ENCODE measurements around the gene NRXN2.

GRCh38 chr11:64762674-64763525, 39.9 kb upstream of the NRXN2 start:
- TF ChIP-seq, protein P1, sequence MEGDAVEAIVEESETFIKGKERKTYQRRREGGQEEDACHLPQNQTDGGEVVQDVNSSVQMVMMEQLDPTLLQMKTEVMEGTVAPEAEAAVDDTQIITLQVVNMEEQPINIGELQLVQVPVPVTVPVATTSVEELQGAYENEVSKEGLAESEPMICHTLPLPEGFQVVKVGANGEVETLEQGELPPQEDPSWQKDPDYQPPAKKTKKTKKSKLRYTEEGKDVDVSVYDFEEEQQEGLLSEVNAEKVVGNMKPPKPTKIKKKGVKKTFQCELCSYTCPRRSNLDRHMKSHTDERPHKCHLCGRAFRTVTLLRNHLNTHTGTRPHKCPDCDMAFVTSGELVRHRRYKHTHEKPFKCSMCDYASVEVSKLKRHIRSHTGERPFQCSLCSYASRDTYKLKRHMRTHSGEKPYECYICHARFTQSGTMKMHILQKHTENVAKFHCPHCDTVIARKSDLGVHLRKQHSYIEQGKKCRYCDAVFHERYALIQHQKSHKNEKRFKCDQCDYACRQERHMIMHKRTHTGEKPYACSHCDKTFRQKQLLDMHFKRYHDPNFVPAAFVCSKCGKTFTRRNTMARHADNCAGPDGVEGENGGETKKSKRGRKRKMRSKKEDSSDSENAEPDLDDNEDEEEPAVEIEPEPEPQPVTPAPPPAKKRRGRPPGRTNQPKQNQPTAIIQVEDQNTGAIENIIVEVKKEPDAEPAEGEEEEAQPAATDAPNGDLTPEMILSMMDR (IDR thresholded peaks at IDR 0.05; ENCODE audit: low read length): no peak
- no peak for TF ChIP-seq EZH2 (IDR thresholded peaks at IDR 0.05; ENCODE audit: borderline replicate concordance, low read length)
